Smooth muscle cell (in vitro differentiated cells): ENCODE data around the gene SYAP1. TPM values are rescaled to one million over a fixed set of nuclear protein-coding genes. Genes with fewer than 3 reads are reported as not detected.

Experiments
- polyA plus RNA-seq: library from polyadenylated mRNA; unstranded; fragments of >200 nt; fragmentation: Nextera tagmentation; extraction: Ambion mirVana; gene quantifications from 2 replicates; pipeline ENCODE4 v1.2.1, GENCODE V29; 2016
- small RNA-seq: library from RNA; depleted of rRNA; stranded (forward); fragments of <200 nt; gene quantifications from one replicate; pipeline ENCODE3, GENCODE V24; 2014
- total RNA-seq: library from RNA; depleted of rRNA; stranded (reverse); fragments of >200 nt; gene quantifications from 2 replicates; pipeline ENCODE4 v1.2.3, GENCODE V29; 2014

The SYAP1 gene
- total and polyA plus RNA-seq, 2 experiments from 2014 or later: 52.3 to 52.8 TPM

Small RNA genes lying within 50 kb of the gene (small RNA-seq; reads per million reads assigned to genes)
- gene RNU7-56P: not detected
- 0.32 reads per million, percentile 7 among the genes with 10 or more reads in this experiment for gene RPL12P49

Other genes with a start within 250 kb of the SYAP1 start
- gene S100G, start 69.5 kb upstream of the SYAP1 start, total RNA-seq: not detected in 2 replicates
- not detected in 2 replicates for gene S100G, start 69.5 kb upstream of the SYAP1 start, polyA plus RNA-seq
- gene CTPS2, start 6.9 kb upstream of the SYAP1 start, total RNA-seq: 37.1 and 45.1 TPM in 2 replicates
- gene CTPS2, start 6.9 kb upstream of the SYAP1 start, polyA plus RNA-seq: 19.4 and 20.6 TPM in 2 replicates
- gene TXLNG, start 66.9 kb downstream of the SYAP1 start, total RNA-seq: 17.5 and 19.6 TPM in 2 replicates
- gene TXLNG, start 66.9 kb downstream of the SYAP1 start, polyA plus RNA-seq: 5.7 and 7.8 TPM in 2 replicates
- gene RBBP7, start 150.8 kb downstream of the SYAP1 start, total RNA-seq: 116 and 117 TPM in 2 replicates
- gene RBBP7, start 150.8 kb downstream of the SYAP1 start, polyA plus RNA-seq: 147 and 171 TPM in 2 replicates
- gene REPS2, start 227.0 kb downstream of the SYAP1 start, total RNA-seq: 1.1 and 1.2 TPM in 2 replicates
- 1.0 and 1.1 TPM in 2 replicates for gene REPS2, start 227.0 kb downstream of the SYAP1 start, polyA plus RNA-seq